Spleen (tissue), 11 donors: ENCODE data around the gene CCL21. TPM values are rescaled to one million over a fixed set of nuclear protein-coding genes. Genes with fewer than 3 reads are reported as not detected.

Experiments
- DNase-seq: peaks from one replicate; pipeline ENCODE4 v3.0.0-alpha.2; 2020
- H3K27ac ChIP-seq, 8 donors: fragments of 200-600 bp; sonication (generic) in 7 of 8; 1 replicate in 4 of 8; 2 replicates in 4 of 8; pipeline versions ENCODE4 v1.5.0 to v1.8.0; 2016 to 2021; ENCODE audit warnings: inconsistent platforms in 4 of 8, mild to moderate bottlenecking in 4 of 8, moderate library complexity in 1 of 8
- H3K27me3 ChIP-seq, 7 donors: fragments of 200-600 bp; sonication (generic) in 6 of 7; replicated peaks in 1 of 7; 1 replicate in 4 of 7; 2 replicates in 3 of 7; pipeline versions ENCODE4 v1.5.0 to v1.8.0; 2016 to 2021; ENCODE audit warnings: inconsistent platforms in 3 of 7, mild to moderate bottlenecking in 1 of 7
- H3K36me3 ChIP-seq, 6 donors: fragments of 200-600 bp; sonication (generic) in 5 of 6; 1 replicate in 4 of 6; 2 replicates in 2 of 6; pipeline versions ENCODE4 v1.5.0 to v1.8.0; 2016 to 2021; ENCODE audit warnings: inconsistent platforms in 2 of 6
- H3K4me1 ChIP-seq, 6 donors: fragments of 200-600 bp; sonication (generic) in 5 of 6; 1 replicate in 3 of 6; 2 replicates in 3 of 6; pipeline versions ENCODE4 v1.5.0 to v1.8.0; 2016 to 2021; ENCODE audit warnings: inconsistent platforms in 3 of 6
- H3K4me3 ChIP-seq, 8 donors: fragments of 200-600 bp; sonication (generic) in 7 of 8; 1 replicate in 4 of 8; 2 replicates in 4 of 8; pipeline versions ENCODE4 v1.5.0 to v1.8.0; 2016 to 2021; ENCODE audit warnings: inconsistent platforms in 4 of 8, mild to moderate bottlenecking in 4 of 8, moderate library complexity in 2 of 8
- H3K9me3 ChIP-seq, 8 donors: fragments of 200-600 bp; sonication (generic) in 7 of 8; 1 replicate in 4 of 8; 2 replicates in 4 of 8; pipeline versions ENCODE4 v1.5.0 to v1.8.0; 2016 to 2021; ENCODE audit warnings: inconsistent platforms in 4 of 8
- CTCF ChIP-seq, 11 experiments: fragments of 200-600 bp in 7 of 11; fragments of 450-650 bp in 4 of 11; sonication (generic) in 4 of 11; IDR thresholded peaks in 8 of 11; conservative IDR thresholded peaks in 3 of 11; 1 replicate in 7 of 11; 2 replicates in 4 of 11; pipeline versions ENCODE4 v1.4.0 to v1.8.0; 2016 to 2021; ENCODE audit warnings: antibody characterized with exemption in 11 of 11, inconsistent platforms in 4 of 11, mild to moderate bottlenecking in 1 of 11
- POLR2A ChIP-seq, 3 donors: fragments of 450-650 bp; IDR thresholded peaks; one replicate each; pipeline ENCODE4 v1.5.1; 2017; ENCODE audit warnings: antibody characterized with exemption in 3 of 3, mild to moderate bottlenecking in 1 of 3
- POLR2AphosphoS5 ChIP-seq, 3 donors: sonication (generic); formaldehyde crosslinking; IDR thresholded peaks; one replicate each; pipeline ENCODE4 v1.5.1; 2017; ENCODE audit warnings: antibody characterized with exemption in 3 of 3
- WGBS, 5 donors: extraction: QIAGEN DNeasy Blood & Tissue Kit in 3 of 5; methylation state at CpG; one replicate each; pipeline versions ENCODE4 v1.1.5 to v1.1.7; 2013 to 2018; 5-methylcytosine and 5-hydroxymethylcytosine counted together
- intact Hi-C: fragments of 100-400 bp; cut with DNase I; formaldehyde crosslinking; loops from one replicate; pipeline ENCODE4 v1.15.0; 2023; ENCODE audit warnings: low total_unique reads
- polyA plus RNA-seq, 3 donors: library from polyadenylated mRNA; stranded (reverse); fragments of 200-250 nt; gene quantifications; one replicate each; pipeline ENCODE4 v1.2.1, GENCODE V29; 2013
- total RNA-seq, 7 donors: library from RNA; depleted of rRNA in 3 of 7; stranded (reverse); fragments of >200 nt in 3 of 7; fragmentation: NEBNext Ultra II Directional in 4 of 7; extraction: Animal tissue kit (Norgen Biotek cat#: 25700) in 4 of 7; gene quantifications; one replicate each; pipeline versions ENCODE4 v1.1.0 to v1.2.1, GENCODE V29; 2016 to 2021
- donor health status: healthy with polysubstance abuse.
- donor health status: DM: no; HTN: no; CAD: no; lungs with moderate emphysema.
- donor health status: DM: no; HTN: no; CAD: no.
- donor health status: Bipolar disorder and iron deficiency.
- donor health status: healthy.
- donor health status: DM: no; HTN: no; CAD: no.
- donor health status: DM: yes; HTN: yes; CAD: no.

CCL21 gene
- total and polyA plus RNA-seq, 10 donors, result 45.1 to 367 (median 186) TPM

GRCh38 chr9:34684145-34684544 lies 25.8 kb downstream of the CCL21 start:
- H3K27me3 ChIP-seq, result no peaks in the 10 kb centered on the region
- no peak for TF ChIP-seq CTCF (IDR thresholded peaks at IDR 0.05 in 8 of 11, conservative IDR thresholded peaks at IDR 0.05 in 3 of 11)
- TF ChIP-seq POLR2AphosphoS5 (IDR thresholded peaks at IDR 0.05), result no peak
- no peak for TF ChIP-seq POLR2A (IDR thresholded peaks at IDR 0.05)
- H3K9me3 ChIP-seq, result no peaks in the 10 kb centered on the region
- WGBS, 5 donors, result 74 to 82% (median 76%) methylated on average over 4 of the region's 4 CpGs
- no peak for DNase-seq
- H3K36me3 ChIP-seq, result peaks cover 0 to 5% (median 0%) of the 10 kb centered on the region in 6 donors
- intact Hi-C loops, result no loop called here
- H3K27ac ChIP-seq, result no peak overlapping the region
- H3K4me3 ChIP-seq, result no peak overlapping the region
- H3K4me1 ChIP-seq, result peaks cover 0 to 9% (median 0%) of the 10 kb centered on the region in 6 donors

- no peak overlapping the region for H3K27ac ChIP-seq
- no peaks in the 10 kb centered on the region for H3K9me3 ChIP-seq
- TF ChIP-seq POLR2A (IDR thresholded peaks at IDR 0.05) (no peak), POLR2AphosphoS5 (IDR thresholded peaks at IDR 0.05) (no peak), CTCF (IDR thresholded peaks at IDR 0.05 in 8 of 11, conservative IDR thresholded peaks at IDR 0.05 in 3 of 11) (no peak)
- no peaks in the 10 kb centered on the region for H3K36me3 ChIP-seq
- 93 to 96% (median 95%) methylated on average over 2 of the region's 2 CpGs for WGBS, 5 donors
- no peaks in the 10 kb centered on the region for H3K27me3 ChIP-seq
- no peak overlapping the region for H3K4me3 ChIP-seq
- H3K4me1 ChIP-seq, result no peaks in the 10 kb centered on the region
- intact Hi-C loops, result no loop called here
- no peak for DNase-seq
Observed at GRCh38 chr9:34675869-34676268, 34.1 kb downstream of the CCL21 start.

GRCh38 chr9:34675048-34675714 lies 34.8 kb downstream of the CCL21 start:
- H3K36me3 ChIP-seq, result no peaks in the 10 kb centered on the region
- TF ChIP-seq CTCF (IDR thresholded peaks at IDR 0.05 in 8 of 11, conservative IDR thresholded peaks at IDR 0.05 in 3 of 11) (peak in 10 of 11 experiments; percentile 17 to 70 (median 59)), POLR2AphosphoS5 (IDR thresholded peaks at IDR 0.05) (no peak), POLR2A (IDR thresholded peaks at IDR 0.05) (no peak)
- peak; percentile 82 for DNase-seq
- H3K4me3 ChIP-seq, result no peak overlapping the region
- no peaks in the 10 kb centered on the region for H3K27me3 ChIP-seq
- H3K27ac ChIP-seq, result no peak overlapping the region
- WGBS, 5 donors, result 27 to 29% (median 28%) methylated on average over 10 of the region's 10 CpGs
- H3K9me3 ChIP-seq, result peaks cover 0 to 6% (median 3%) of the 10 kb centered on the region in 8 donors
- intact Hi-C loops, result no loop called here
- H3K4me1 ChIP-seq, result no peaks in the 10 kb centered on the region

GRCh38 chr9:34674440-34674839 lies 35.5 kb downstream of the CCL21 start:
- intact Hi-C loops, result no loop called here

More at GRCh38 chr9:34674440-34674839, 35.5 kb downstream of the CCL21 start:
- WGBS, 5 donors, result 83 to 95% (median 90%) methylated on average over 3 of the region's 3 CpGs
- no peak for DNase-seq
- no peak overlapping the region for H3K4me3 ChIP-seq
- no peak overlapping the region for H3K27ac ChIP-seq
- H3K36me3 ChIP-seq, result peaks cover 0 to 4% (median 0%) of the 10 kb centered on the region in 6 donors
- H3K9me3 ChIP-seq, result peaks cover 0 to 14% (median 10%) of the 10 kb centered on the region in 8 donors
- TF ChIP-seq POLR2A (IDR thresholded peaks at IDR 0.05) (no peak), CTCF (IDR thresholded peaks at IDR 0.05 in 8 of 11, conservative IDR thresholded peaks at IDR 0.05 in 3 of 11) (no peak), POLR2AphosphoS5 (IDR thresholded peaks at IDR 0.05) (no peak)
- H3K27me3 ChIP-seq, result no peaks in the 10 kb centered on the region
- no peaks in the 10 kb centered on the region for H3K4me1 ChIP-seq
